NCI-H345 treated with DMSO at 0.1 percent for 48 hours (cell line): Measurements from ENCODE around the gene STX8.
"Not testable (repeated sequence)": the region's sequence is repeated elsewhere in the genome, so short reads cannot be mapped to it uniquely, and the experiment has no call there.

Experiments used
- DNase-seq: peaks from one replicate; lab custom pipeline; 2025; ENCODE audit not compliant: unreplicated experiment; lab: John Stamatoyannopoulos, UW

STX8 gene

GRCh38 chr17:9557161-9557755, 18.4 kb downstream of the STX8 start:
- DNase-seq, result no peak

- DNase-seq, result not testable (repeated sequence)
Observed at GRCh38 chr17:9554715-9555114, 20.9 kb downstream of the STX8 start.

- DNase-seq, result no peak
Observed at GRCh38 chr17:9553596-9553995, 22.0 kb downstream of the STX8 start.

GRCh38 chr17:9553181-9553580, 22.4 kb downstream of the STX8 start:
- no peak for DNase-seq

GRCh38 chr17:9549215-9549614, 26.4 kb downstream of the STX8 start:
- DNase-seq, result no peak

- DNase-seq, result no peak
Observed at GRCh38 chr17:9544221-9544620, 31.4 kb downstream of the STX8 start.

- DNase-seq, result no peak
Observed at GRCh38 chr17:9541718-9542117, 33.9 kb downstream of the STX8 start.

GRCh38 chr17:9538626-9539025, 37.0 kb downstream of the STX8 start:
- DNase-seq, result no peak

- DNase-seq, result no peak
Observed at GRCh38 chr17:9537177-9537776, 38.3 kb downstream of the STX8 start.

GRCh38 chr17:9536061-9536460, 39.6 kb downstream of the STX8 start:
- DNase-seq, result no peak

GRCh38 chr17:9533441-9533840, 42.2 kb downstream of the STX8 start:
- DNase-seq, result no peak

- DNase-seq, result no peak
Observed at GRCh38 chr17:9532715-9533114, 42.9 kb downstream of the STX8 start.

- DNase-seq, result no peak
Observed at GRCh38 chr17:9531034-9531433, 44.6 kb downstream of the STX8 start.

GRCh38 chr17:9529033-9529700, 46.5 kb downstream of the STX8 start:
- no peak for DNase-seq

- DNase-seq, result no peak
Observed at GRCh38 chr17:9527788-9528187, 47.8 kb downstream of the STX8 start.

- peak; percentile 3 for DNase-seq
Observed at GRCh38 chr17:9522074-9522473, 53.5 kb downstream of the STX8 start.

- no peak for DNase-seq
Observed at GRCh38 chr17:9521062-9521461, 54.6 kb downstream of the STX8 start.

GRCh38 chr17:9520649-9521048, 55.0 kb downstream of the STX8 start:
- DNase-seq, result no peak

- DNase-seq, result no peak
Observed at GRCh38 chr17:9519583-9520272, 55.9 kb downstream of the STX8 start.

- no peak for DNase-seq
Observed at GRCh38 chr17:9517396-9517795, 58.2 kb downstream of the STX8 start.

- DNase-seq, result no peak
Observed at GRCh38 chr17:9513266-9513665, 62.4 kb downstream of the STX8 start.
